ENCODE results near the gene PSMA1.

Gene PSMA1

DNA sequence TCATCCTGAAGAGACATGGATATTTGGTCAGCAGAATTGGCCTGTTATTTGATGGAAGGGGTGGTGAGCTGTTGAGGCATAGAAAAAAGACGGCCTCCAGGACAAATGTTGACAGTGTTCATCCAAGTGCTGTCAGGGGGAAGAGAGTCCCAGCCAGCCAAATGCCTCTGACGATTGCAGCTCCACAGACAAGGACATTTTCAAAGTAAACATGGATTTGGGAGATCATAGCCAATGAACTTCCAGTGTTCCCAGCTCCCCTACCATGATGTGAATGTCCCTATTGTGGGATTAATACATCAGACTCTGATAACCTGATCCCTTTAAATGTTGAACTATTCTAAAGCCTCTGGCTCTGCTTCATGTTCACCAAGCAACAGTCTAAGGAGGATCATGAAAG, 31.2 kb upstream of the PSMA1 start:
- Histone ChIP-seq H3K9me3 (ENCODE audit: control insufficient read depth, insufficient read depth, low read depth, low read length) (no peaks in the 10 kb centered on the region), H3K27ac (ENCODE audit: extremely low read depth, low read depth, low read length) (no peak overlapping the region), H3K36me3 (ENCODE audit: control insufficient read depth in 2 of 2, insufficient read depth in 1 of 2, low read length in 2 of 2) (no peaks in the 10 kb centered on the region), H3K4me3 (ENCODE audit: low read depth, low read length) (no peak overlapping the region), H3K4me1 (ENCODE audit: control insufficient read depth, insufficient read depth, low read length) (no peaks in the 10 kb centered on the region)
- ChIA-PET CTCF (no interaction called here), POLR2A (no interaction called here)
- TF ChIP-seq ZBTB7A (tag by site-specific recombination; IDR thresholded peaks at IDR 0.05; ENCODE audit: low read depth) (no peak), ZNF121 (tag by site-specific recombination; IDR thresholded peaks at IDR 0.05) (no peak), KLF1 (tag by site-specific recombination; IDR thresholded peaks at IDR 0.05) (no peak), ZNF785 (tag by site-specific recombination; IDR thresholded peaks at IDR 0.05) (no peak), ZBTB1 (tag by site-specific recombination; IDR thresholded peaks at IDR 0.05) (no peak), ZNF658 (tag by site-specific recombination; IDR thresholded peaks at IDR 0.05) (no peak), BCL11B (tag by site-specific recombination; IDR thresholded peaks at IDR 0.05; ENCODE audit: low read depth) (no peak), ZNF140 (tag by site-specific recombination; IDR thresholded peaks at IDR 0.05) (no peak), ZNF629 (tag by site-specific recombination; IDR thresholded peaks at IDR 0.05) (no peak), ZNF529 (tag by site-specific recombination; IDR thresholded peaks at IDR 0.05; ENCODE audit: insufficient replicate concordance) (no peak), ZNF585B (tag by site-specific recombination; IDR thresholded peaks at IDR 0.05) (no peak), ZNF514 (tag by site-specific recombination; IDR thresholded peaks at IDR 0.05) (no peak), ZNF670 (tag by site-specific recombination; IDR thresholded peaks at IDR 0.05; ENCODE audit: low read depth) (no peak), ZNF692 (tag by site-specific recombination; IDR thresholded peaks at IDR 0.05) (no peak), ZNF155 (tag by site-specific recombination; IDR thresholded peaks at IDR 0.05) (no peak), ZNF302 (tag by site-specific recombination; IDR thresholded peaks at IDR 0.05; ENCODE audit: low read depth) (no peak), ZNF707 (tag by site-specific recombination; IDR thresholded peaks at IDR 0.05) (no peak)

- POLR2A ChIA-PET, result no interaction called here
- Histone ChIP-seq H3K4me3 (ENCODE audit: low read depth, low read length) (no peak overlapping the region), H3K36me3 (ENCODE audit: control insufficient read depth in 2 of 2, insufficient read depth in 1 of 2, low read length in 2 of 2) (no peaks in the 10 kb centered on the region), H3K4me1 (ENCODE audit: control insufficient read depth, insufficient read depth, low read length) (no peaks in the 10 kb centered on the region), H3K9me3 (ENCODE audit: control insufficient read depth, insufficient read depth, low read depth, low read length) (no peaks in the 10 kb centered on the region), H3K27ac (ENCODE audit: extremely low read depth, low read depth, low read length) (no peak overlapping the region)
- CTCF ChIA-PET, result no interaction called here
- TF ChIP-seq ZNF48 (tag by site-specific recombination; IDR thresholded peaks at IDR 0.05), result no peak
- no peak for TF ChIP-seq ZSCAN5A (tag by site-specific recombination; IDR thresholded peaks at IDR 0.05)
- no peak for TF ChIP-seq GLIS1 (tag by site-specific recombination; IDR thresholded peaks at IDR 0.05)
- TF ChIP-seq, protein P1, sequence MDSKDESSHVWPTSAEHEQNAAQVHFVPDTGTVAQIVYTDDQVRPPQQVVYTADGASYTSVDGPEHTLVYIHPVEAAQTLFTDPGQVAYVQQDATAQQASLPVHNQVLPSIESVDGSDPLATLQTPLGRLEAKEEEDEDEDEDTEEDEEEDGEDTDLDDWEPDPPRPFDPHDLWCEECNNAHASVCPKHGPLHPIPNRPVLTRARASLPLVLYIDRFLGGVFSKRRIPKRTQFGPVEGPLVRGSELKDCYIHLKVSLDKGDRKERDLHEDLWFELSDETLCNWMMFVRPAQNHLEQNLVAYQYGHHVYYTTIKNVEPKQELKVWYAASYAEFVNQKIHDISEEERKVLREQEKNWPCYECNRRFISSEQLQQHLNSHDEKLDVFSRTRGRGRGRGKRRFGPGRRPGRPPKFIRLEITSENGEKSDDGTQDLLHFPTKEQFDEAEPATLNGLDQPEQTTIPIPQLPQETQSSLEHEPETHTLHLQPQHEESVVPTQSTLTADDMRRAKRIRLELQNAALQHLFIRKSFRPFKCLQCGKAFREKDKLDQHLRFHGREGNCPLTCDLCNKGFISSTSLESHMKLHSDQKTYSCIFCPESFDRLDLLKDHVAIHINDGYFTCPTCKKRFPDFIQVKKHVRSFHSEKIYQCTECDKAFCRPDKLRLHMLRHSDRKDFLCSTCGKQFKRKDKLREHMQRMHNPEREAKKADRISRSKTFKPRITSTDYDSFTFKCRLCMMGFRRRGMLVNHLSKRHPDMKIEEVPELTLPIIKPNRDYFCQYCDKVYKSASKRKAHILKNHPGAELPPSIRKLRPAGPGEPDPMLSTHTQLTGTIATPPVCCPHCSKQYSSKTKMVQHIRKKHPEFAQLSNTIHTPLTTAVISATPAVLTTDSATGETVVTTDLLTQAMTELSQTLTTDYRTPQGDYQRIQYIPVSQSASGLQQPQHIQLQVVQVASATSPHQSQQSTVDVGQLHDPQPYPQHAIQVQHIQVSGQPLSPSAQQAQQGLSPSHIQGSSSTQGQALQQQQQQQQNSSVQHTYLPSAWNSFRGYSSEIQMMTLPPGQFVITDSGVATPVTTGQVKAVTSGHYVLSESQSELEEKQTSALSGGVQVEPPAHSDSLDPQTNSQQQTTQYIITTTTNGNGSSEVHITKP (tag by site-specific recombination; IDR thresholded peaks at IDR 0.05), result no peak
- TF ChIP-seq ZNF561 (tag by site-specific recombination; IDR thresholded peaks at IDR 0.05; ENCODE audit: borderline replicate concordance), result no peak
- no peak for TF ChIP-seq ZBTB21 (tag by site-specific recombination; IDR thresholded peaks at IDR 0.05)
- TF ChIP-seq ZNF658 (tag by site-specific recombination; IDR thresholded peaks at IDR 0.05), result no peak
- TF ChIP-seq, protein P2, sequence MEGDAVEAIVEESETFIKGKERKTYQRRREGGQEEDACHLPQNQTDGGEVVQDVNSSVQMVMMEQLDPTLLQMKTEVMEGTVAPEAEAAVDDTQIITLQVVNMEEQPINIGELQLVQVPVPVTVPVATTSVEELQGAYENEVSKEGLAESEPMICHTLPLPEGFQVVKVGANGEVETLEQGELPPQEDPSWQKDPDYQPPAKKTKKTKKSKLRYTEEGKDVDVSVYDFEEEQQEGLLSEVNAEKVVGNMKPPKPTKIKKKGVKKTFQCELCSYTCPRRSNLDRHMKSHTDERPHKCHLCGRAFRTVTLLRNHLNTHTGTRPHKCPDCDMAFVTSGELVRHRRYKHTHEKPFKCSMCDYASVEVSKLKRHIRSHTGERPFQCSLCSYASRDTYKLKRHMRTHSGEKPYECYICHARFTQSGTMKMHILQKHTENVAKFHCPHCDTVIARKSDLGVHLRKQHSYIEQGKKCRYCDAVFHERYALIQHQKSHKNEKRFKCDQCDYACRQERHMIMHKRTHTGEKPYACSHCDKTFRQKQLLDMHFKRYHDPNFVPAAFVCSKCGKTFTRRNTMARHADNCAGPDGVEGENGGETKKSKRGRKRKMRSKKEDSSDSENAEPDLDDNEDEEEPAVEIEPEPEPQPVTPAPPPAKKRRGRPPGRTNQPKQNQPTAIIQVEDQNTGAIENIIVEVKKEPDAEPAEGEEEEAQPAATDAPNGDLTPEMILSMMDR (tag by site-specific recombination; IDR thresholded peaks at IDR 0.05), result no peak
- no peak for TF ChIP-seq HOXA7 (CRISPR knock-in tag; IDR thresholded peaks at IDR 0.05; ENCODE audit: borderline replicate concordance)
- TF ChIP-seq SP7 (tag by site-specific recombination; IDR thresholded peaks at IDR 0.05), result no peak
- no peak for TF ChIP-seq ZNF404 (tag by site-specific recombination; IDR thresholded peaks at IDR 0.05)
- TF ChIP-seq ZFP69B (tag by site-specific recombination; IDR thresholded peaks at IDR 0.05), result no peak
- no peak for TF ChIP-seq ZSCAN30 (tag by site-specific recombination; IDR thresholded peaks at IDR 0.05)
- TF ChIP-seq KLF8 (tag by site-specific recombination; IDR thresholded peaks at IDR 0.05), result no peak
- TF ChIP-seq ZNF621 (tag by site-specific recombination; IDR thresholded peaks at IDR 0.05), result no peak
- no peak for TF ChIP-seq ZNF112 (tag by site-specific recombination; IDR thresholded peaks at IDR 0.05)
Measured at GRCh38 chr11:14549891-14550290, 29.7 kb upstream of the PSMA1 start.
